ENCODE results near the gene INS. TPM values are rescaled to one million over a fixed set of nuclear protein-coding genes. Genes with fewer than 3 reads are reported as not detected.

INS gene
- total and polyA plus RNA-seq, 2 donors = 0.30 TPM; not detected in 1

GRCh38 chr11:2202900-2203439, 42.0 kb upstream of the INS start:
- H3K4me3 ChIP-seq (ENCODE audit: low read depth, low read length) = no peak overlapping the region
- no peak overlapping the region for H3K27ac ChIP-seq (ENCODE audit: low read depth)
- H3K36me3 ChIP-seq (ENCODE audit: insufficient read depth) = no peaks in the 10 kb centered on the region
- no peak for DNase-seq (ENCODE audit: extremely low spot score)
- WGBS = 69% methylated on average over 10 of the region's 10 CpGs
- H3K4me1 ChIP-seq (ENCODE audit: insufficient read depth) = no peaks in the 10 kb centered on the region

- Histone ChIP-seq H3K36me3 (ENCODE audit: insufficient read depth) (no peaks in the 10 kb centered on the region), H3K4me3 (ENCODE audit: low read depth, low read length) (no peak overlapping the region), H3K27ac (ENCODE audit: low read depth) (no peak overlapping the region), H3K4me1 (ENCODE audit: insufficient read depth) (no peaks in the 10 kb centered on the region)
- 64% methylated on average over 29 of the region's 29 CpGs for WGBS
- DNase-seq (ENCODE audit: extremely low spot score) = peak; percentile 68
These were observed 41.3 kb upstream of the INS start for GRCh38 chr11:2202071-2202899.

GRCh38 chr11:2201542-2201941, 40.5 kb upstream of the INS start:
- no peak overlapping the region for H3K27ac ChIP-seq (ENCODE audit: low read depth)
- H3K4me3 ChIP-seq (ENCODE audit: low read depth, low read length) = no peak overlapping the region
- H3K36me3 ChIP-seq (ENCODE audit: insufficient read depth) = no peaks in the 10 kb centered on the region
- WGBS = 65% methylated on average over 2 of the region's 2 CpGs
- DNase-seq (ENCODE audit: extremely low spot score) = no peak
- H3K4me1 ChIP-seq (ENCODE audit: insufficient read depth) = no peaks in the 10 kb centered on the region

GRCh38 chr11:2200957-2201519, 40.0 kb upstream of the INS start:
- DNase-seq (ENCODE audit: extremely low spot score) = no peak
- H3K27ac ChIP-seq (ENCODE audit: low read depth) = no peak overlapping the region
- H3K36me3 ChIP-seq (ENCODE audit: insufficient read depth) = no peaks in the 10 kb centered on the region
- no peak overlapping the region for H3K4me3 ChIP-seq (ENCODE audit: low read depth, low read length)
- WGBS = 74% methylated on average over 1 of the region's 1 CpG
- no peaks in the 10 kb centered on the region for H3K4me1 ChIP-seq (ENCODE audit: insufficient read depth)

- H3K4me1 ChIP-seq (ENCODE audit: insufficient read depth) = no peaks in the 10 kb centered on the region
- DNase-seq (ENCODE audit: extremely low spot score) = no peak
- H3K4me3 ChIP-seq (ENCODE audit: low read depth, low read length) = no peak overlapping the region
- no peak overlapping the region for H3K27ac ChIP-seq (ENCODE audit: low read depth)
- no peaks in the 10 kb centered on the region for H3K36me3 ChIP-seq (ENCODE audit: insufficient read depth)
- 81% methylated on average over 11 of the region's 11 CpGs for WGBS
These were observed 39.5 kb upstream of the INS start for GRCh38 chr11:2200536-2200935.

GRCh38 chr11:2199466-2200341, 38.7 kb upstream of the INS start:
- no peaks in the 10 kb centered on the region for H3K36me3 ChIP-seq (ENCODE audit: insufficient read depth)
- 86% methylated on average over 22 of the region's 22 CpGs for WGBS
- H3K27ac ChIP-seq (ENCODE audit: low read depth) = no peak overlapping the region
- H3K4me1 ChIP-seq (ENCODE audit: insufficient read depth) = no peaks in the 10 kb centered on the region
- DNase-seq (ENCODE audit: extremely low spot score) = no peak
- no peak overlapping the region for H3K4me3 ChIP-seq (ENCODE audit: low read depth, low read length)

- Histone ChIP-seq H3K36me3 (ENCODE audit: insufficient read depth) (no peaks in the 10 kb centered on the region), H3K4me1 (ENCODE audit: insufficient read depth) (no peaks in the 10 kb centered on the region), H3K4me3 (ENCODE audit: low read depth, low read length) (no peak overlapping the region), H3K27ac (ENCODE audit: low read depth) (no peak overlapping the region)
- WGBS = 87% methylated on average over 21 of the region's 21 CpGs
- no peak for DNase-seq (ENCODE audit: extremely low spot score)
These were observed 37.8 kb upstream of the INS start for GRCh38 chr11:2198621-2199365.

GRCh38 chr11:2197771-2198520, 36.9 kb upstream of the INS start:
- no peaks in the 10 kb centered on the region for H3K4me1 ChIP-seq (ENCODE audit: insufficient read depth)
- DNase-seq (ENCODE audit: extremely low spot score) = no peak
- no peak overlapping the region for H3K27ac ChIP-seq (ENCODE audit: low read depth)
- 88% methylated on average over 28 of the region's 28 CpGs for WGBS
- H3K36me3 ChIP-seq (ENCODE audit: insufficient read depth) = no peaks in the 10 kb centered on the region
- no peak overlapping the region for H3K4me3 ChIP-seq (ENCODE audit: low read depth, low read length)

- H3K4me1 ChIP-seq (ENCODE audit: insufficient read depth) = no peaks in the 10 kb centered on the region
- DNase-seq (ENCODE audit: extremely low spot score) = no peak
- WGBS = 34% methylated on average over 23 of the region's 23 CpGs
- no peak overlapping the region for H3K27ac ChIP-seq (ENCODE audit: low read depth)
- no peaks in the 10 kb centered on the region for H3K36me3 ChIP-seq (ENCODE audit: insufficient read depth)
- H3K4me3 ChIP-seq (ENCODE audit: low read depth, low read length) = no peak overlapping the region
These were observed 36.2 kb upstream of the INS start for GRCh38 chr11:2196970-2197770.

- Histone ChIP-seq H3K36me3 (ENCODE audit: insufficient read depth) (no peaks in the 10 kb centered on the region), H3K4me3 (ENCODE audit: low read depth, low read length) (no peak overlapping the region), H3K4me1 (ENCODE audit: insufficient read depth) (no peaks in the 10 kb centered on the region), H3K27ac (ENCODE audit: low read depth) (no peak overlapping the region)
- whole genome bisulfite sequencing = 87% methylated on average over 7 of the region's 7 CpGs
- no peak for DNase-seq (ENCODE audit: extremely low spot score)
These were observed 34.7 kb upstream of the INS start for GRCh38 chr11:2195756-2196088.

GRCh38 chr11:2194877-2195755, 34.1 kb upstream of the INS start:
- Histone ChIP-seq H3K4me3 (ENCODE audit: low read depth, low read length) (no peak overlapping the region), H3K4me1 (ENCODE audit: insufficient read depth) (no peaks in the 10 kb centered on the region), H3K36me3 (ENCODE audit: insufficient read depth) (no peaks in the 10 kb centered on the region), H3K27ac (ENCODE audit: low read depth) (no peak overlapping the region)
- WGBS = 55% methylated on average over 24 of the region's 24 CpGs
- DNase-seq (ENCODE audit: extremely low spot score) = no peak
